WTC11 (cell line): Measurements from ENCODE around the gene KIAA1328.

Experiments
- ATF2 ChIP-seq: sonication (generic); formaldehyde crosslinking; IDR thresholded peaks from 2 replicates; pipeline ENCODE4 v1.8.1; 2022; ENCODE audit warnings: low read depth, missing genetic modification reagents, borderline replicate concordance
- CREM ChIP-seq: sonication (generic); formaldehyde crosslinking; IDR thresholded peaks from 2 replicates; pipeline ENCODE4 v1.8.1; 2022; ENCODE audit warnings: mild to moderate bottlenecking, missing genetic modification reagents, moderate library complexity
- CTCF ChIP-seq: fragments of 200-600 bp; IDR thresholded peaks from 2 replicates; pipeline ENCODE4 v1.8.0; 2022; ENCODE audit warnings: antibody characterized with exemption
- FOXP1 ChIP-seq: sonication (generic); formaldehyde crosslinking; IDR thresholded peaks from 2 replicates; pipeline ENCODE4 v1.8.0; 2022; ENCODE audit warnings: missing genetic modification reagents, mild to moderate bottlenecking, moderate library complexity, borderline replicate concordance
- MYBL2 ChIP-seq: sonication (generic); formaldehyde crosslinking; IDR thresholded peaks from 2 replicates; pipeline ENCODE4 v1.8.1; 2023; ENCODE audit warnings: mild to moderate bottlenecking, moderate library complexity, missing genetic modification reagents
- NFATC4 ChIP-seq: fragments of 250-450 bp; sonication (Bioruptor Pico); IDR thresholded peaks from 2 replicates; pipeline ENCODE4 v1.9.0; 2021; ENCODE audit warnings: mild to moderate bottlenecking
- OVOL2 ChIP-seq: fragments of 250-450 bp; sonication (Bioruptor Pico); IDR thresholded peaks from 2 replicates; pipeline ENCODE4 v1.9.0; 2021; ENCODE audit warnings: mild to moderate bottlenecking, borderline replicate concordance
- RELA ChIP-seq: sonication (generic); formaldehyde crosslinking; IDR thresholded peaks from 2 replicates; pipeline ENCODE4 v1.8.1; 2022; ENCODE audit warnings: missing genetic modification reagents, mild to moderate bottlenecking, borderline replicate concordance
- TEAD1 ChIP-seq: sonication (generic); formaldehyde crosslinking; IDR thresholded peaks from 2 replicates; pipeline ENCODE4 v1.8.0; 2022; ENCODE audit warnings: mild to moderate bottlenecking, missing genetic modification reagents
- TF ChIP-seq, protein P1 (sequence below): sonication (generic); formaldehyde crosslinking; IDR thresholded peaks from 2 replicates; pipeline ENCODE4 v1.8.0; 2023; ENCODE audit warnings: missing genetic modification reagents
- TF ChIP-seq, protein P2 (sequence below): sonication (generic); formaldehyde crosslinking; conservative IDR thresholded peaks from 2 replicates; pipeline ENCODE4 v1.8.1; 2022; ENCODE audit warnings: mild to moderate bottlenecking, missing genetic modification reagents

DNA sequence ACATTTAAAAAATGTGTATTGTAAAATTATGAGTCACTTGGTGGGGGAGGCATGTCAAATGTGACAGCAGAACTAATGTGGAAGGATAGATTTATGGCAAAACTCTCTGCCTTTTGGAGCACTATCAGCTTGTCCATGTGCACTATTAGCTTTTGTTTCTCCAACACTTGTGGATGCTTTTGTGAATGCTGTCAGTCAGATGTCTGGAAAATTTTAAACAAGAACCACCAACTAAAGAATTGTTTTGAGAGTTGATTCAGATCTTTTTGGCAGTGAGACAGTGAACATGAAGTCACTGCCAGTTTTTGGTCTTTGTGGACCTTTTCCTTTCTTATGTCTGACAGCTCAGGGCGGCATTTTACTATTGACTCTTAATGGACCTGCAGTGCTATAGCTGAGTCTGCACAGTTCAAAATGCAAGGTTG is 72.4 kb downstream of the KIAA1328 start:
- TF ChIP-seq, protein P1, sequence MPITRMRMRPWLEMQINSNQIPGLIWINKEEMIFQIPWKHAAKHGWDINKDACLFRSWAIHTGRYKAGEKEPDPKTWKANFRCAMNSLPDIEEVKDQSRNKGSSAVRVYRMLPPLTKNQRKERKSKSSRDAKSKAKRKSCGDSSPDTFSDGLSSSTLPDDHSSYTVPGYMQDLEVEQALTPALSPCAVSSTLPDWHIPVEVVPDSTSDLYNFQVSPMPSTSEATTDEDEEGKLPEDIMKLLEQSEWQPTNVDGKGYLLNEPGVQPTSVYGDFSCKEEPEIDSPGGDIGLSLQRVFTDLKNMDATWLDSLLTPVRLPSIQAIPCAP (CRISPR knock-in tag) = no peak
- TF ChIP-seq MYBL2 (CRISPR knock-in tag) (no peak), NFATC4 (CRISPR knock-in tag) (no peak), CREM (no peak), CTCF (no peak), FOXP1 (CRISPR knock-in tag) (no peak), OVOL2 (no peak), RELA (CRISPR knock-in tag) (no peak), ATF2 (CRISPR knock-in tag) (no peak), TEAD1 (CRISPR knock-in tag) (no peak)
- TF ChIP-seq, protein P2, sequence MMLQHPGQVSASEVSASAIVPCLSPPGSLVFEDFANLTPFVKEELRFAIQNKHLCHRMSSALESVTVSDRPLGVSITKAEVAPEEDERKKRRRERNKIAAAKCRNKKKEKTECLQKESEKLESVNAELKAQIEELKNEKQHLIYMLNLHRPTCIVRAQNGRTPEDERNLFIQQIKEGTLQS (CRISPR knock-in tag) = no peak
